ENCODE measurements around the gene SORCS2.

DNA sequence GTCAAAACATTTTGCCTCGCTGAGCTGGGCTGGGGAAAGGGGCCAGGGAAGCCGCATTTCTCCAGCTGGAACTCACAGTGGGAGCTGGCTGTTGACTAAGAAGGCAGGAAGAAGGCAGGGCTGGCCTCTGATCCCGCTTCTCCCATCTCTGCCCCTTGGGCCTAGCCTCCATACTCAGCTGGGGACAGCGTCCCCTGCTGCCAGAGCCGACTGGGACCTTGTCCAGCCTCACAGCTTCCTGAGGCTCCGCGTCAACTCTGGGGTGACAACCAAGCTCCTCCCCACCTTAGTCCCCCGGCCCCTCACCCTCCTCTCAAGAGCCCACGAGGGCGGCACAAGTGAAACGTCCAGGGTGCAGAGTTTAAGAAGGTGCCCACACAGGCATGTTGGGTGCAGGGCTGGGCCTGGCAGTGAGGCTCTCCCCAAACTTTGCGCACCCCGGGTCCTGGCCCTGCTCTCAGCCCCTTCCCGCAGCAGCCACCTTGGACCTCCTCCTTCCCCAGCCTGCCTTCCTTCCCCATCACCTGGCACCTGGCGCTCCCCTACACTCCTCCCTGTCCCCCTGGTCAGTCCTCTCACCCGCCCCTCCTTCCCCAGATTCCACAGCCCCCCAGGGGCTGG lies 141.6 kb downstream of the SORCS2 start:
- TF ChIP-seq GATA2 (IDR thresholded peaks at IDR 0.05; ENCODE audit: low read depth, low read length) = no peak
- no peak for TF ChIP-seq GATA3 (IDR thresholded peaks at IDR 0.05; ENCODE audit: low read depth, low read length)

Measured in SH-SY5Y (cell line).